Smooth muscle cell of trachea (primary cell): ENCODE results near the gene TMEM50A. TPM values are rescaled to one million over a fixed set of nuclear protein-coding genes. Genes with fewer than 3 reads are reported as not detected.

Experiments
- total RNA-seq: library from RNA; depleted of rRNA; stranded (reverse); fragments of >200 nt; gene quantifications from 2 replicates; pipeline ENCODE4 v1.2.1, GENCODE V29; 2014

The TMEM50A gene
- total RNA-seq: 87.7 and 129 TPM in 2 replicates

GRCh38 chr1:25338188-25338981, at the start of gene TMEM50A:
TMEM50A (plus strand) TSS chr1:25338334; CDS start chr1:25340487, 2,153 bp downstream.

Other genes with a start within 250 kb of the TMEM50A start
- gene SYF2, start 105.8 kb upstream of the TMEM50A start, total RNA-seq: 34.9 and 45.2 TPM in 2 replicates
- gene RSRP1, start 90.9 kb upstream of the TMEM50A start, total RNA-seq: 125 and 149 TPM in 2 replicates
- gene RHD, start 65.8 kb upstream of the TMEM50A start, total RNA-seq: not detected in 2 replicates
- gene RHCE, start 82.5 kb downstream of the TMEM50A start, total RNA-seq: 0.15 and 0.99 TPM in 2 replicates
- 14.0 and 14.4 TPM in 2 replicates for gene MACO1, start 92.6 kb downstream of the TMEM50A start, total RNA-seq
- 5.1 and 12.1 TPM in 2 replicates for gene LDLRAP1, start 205.3 kb downstream of the TMEM50A start, total RNA-seq